Myometrial cell (primary cell): ENCODE data around the gene CCNF. TPM values are rescaled to one million over a fixed set of nuclear protein-coding genes. Genes with fewer than 3 reads are reported as not detected.

Experiments
- total RNA-seq: library from RNA; depleted of rRNA; stranded (reverse); fragments of >200 nt; gene quantifications from 2 replicates; pipeline ENCODE4 v1.2.3, GENCODE V29; 2015

The CCNF gene
- 23.4 and 25.2 TPM in 2 replicates for total RNA-seq

GRCh38 chr16:2429034-2429770 is at the start of gene CCNF:
Gene CCNF (plus strand): TSS chr16:2429447. CDS start chr16:2429482, 35 bp downstream.

GRCh38 chr16:2459647-2460390 is 30.6 kb downstream of the CCNF start, which contains the start of gene TEDC2:
Gene TEDC2 (plus strand): TSS chr16:2460109. CDS start chr16:2460145, 36 bp downstream.

GRCh38 chr16:2471016-2471652 is 41.9 kb downstream of the CCNF start, which contains the start of gene NTN3:
Gene NTN3 (plus strand): TSS chr16:2471297. CDS start chr16:2471702, 405 bp downstream.

GRCh38 chr16:2474877-2475412 is 45.7 kb downstream of the CCNF start, which contains the start of gene TBC1D24:
Gene TBC1D24 (plus strand): TSS chr16:2475127. CDS start chr16:2496149, 21,022 bp downstream.

Other genes starting within 250 kb of the CCNF start
- gene CASKIN1, start 232.8 kb upstream of the CCNF start, total RNA-seq = 0.18 TPM in 1 of 2 replicates, not detected in the other
- gene MLST8, start 224.0 kb upstream of the CCNF start, total RNA-seq = 42.9 and 54.2 TPM in 2 replicates
- under 0.01 and 2.3 TPM in 2 replicates for gene BRICD5, start 218.6 kb upstream of the CCNF start, total RNA-seq
- 25.7 and 29.1 TPM in 2 replicates for gene PGP, start 214.6 kb upstream of the CCNF start, total RNA-seq
- 24.5 and 26.2 TPM in 2 replicates for gene E4F1, start 205.9 kb upstream of the CCNF start, total RNA-seq
- 0.18 and 5.5 TPM in 2 replicates for gene DNASE1L2, start 193.0 kb upstream of the CCNF start, total RNA-seq
- gene ECI1, start 177.9 kb upstream of the CCNF start, total RNA-seq = 51.6 and 62.3 TPM in 2 replicates
- 136 and 148 TPM in 2 replicates for gene RNPS1, start 161.3 kb upstream of the CCNF start, total RNA-seq
- gene ABCA3, start 88.7 kb upstream of the CCNF start, total RNA-seq = 0.18 TPM in 1 of 2 replicates, not detected in the other
- 10.8 and 28.8 TPM in 2 replicates for gene TEDC2, start 30.7 kb downstream of the CCNF start, total RNA-seq
- gene NTN3, start 41.9 kb downstream of the CCNF start, total RNA-seq = 0.35 TPM in 1 of 2 replicates, not detected in the other
- gene TBC1D24, start 45.7 kb downstream of the CCNF start, total RNA-seq = 13.8 and 15.6 TPM in 2 replicates
- 38.3 and 48.4 TPM in 2 replicates for gene ATP6V0C, start 84.5 kb downstream of the CCNF start, total RNA-seq
- gene AMDHD2, start 90.9 kb downstream of the CCNF start, total RNA-seq = 7.3 and 19.6 TPM in 2 replicates
- not detected in 2 replicates for gene CEMP1, start 102.0 kb downstream of the CCNF start, total RNA-seq
- 11.0 and 13.6 TPM in 2 replicates for gene PDPK1, start 108.6 kb downstream of the CCNF start, total RNA-seq